GM19468 (cell line): ENCODE measurements around the gene C12orf56.
"Not testable (repeated sequence)": the region's sequence is repeated elsewhere in the genome, so short reads cannot be mapped to it uniquely, and the experiment has no call there.

Experiments
- ATAC-seq: cut with Tn5 transposase; IDR thresholded peaks from one replicate; pipeline ENCODE4 v1.9.1; 2021; ENCODE audit warnings: mild to moderate bottlenecking, moderate library complexity, moderate number of reproducible peaks; ENCODE audit not compliant: unreplicated experiment; ENCODE audit errors: extremely low read depth

Gene C12orf56

GRCh38 chr12:64252681-64253080 is 137.9 kb downstream of the C12orf56 start:
- ATAC-seq = no peak

GRCh38 chr12:64243809-64244208 is 146.7 kb downstream of the C12orf56 start:
- no peak for ATAC-seq

GRCh38 chr12:64240781-64241180 is 149.8 kb downstream of the C12orf56 start:
- no peak for ATAC-seq

GRCh38 chr12:64237382-64237781 is 153.2 kb downstream of the C12orf56 start:
- no peak for ATAC-seq

- no peak for ATAC-seq
Measured at GRCh38 chr12:64236549-64236948, 154.0 kb downstream of the C12orf56 start.

GRCh38 chr12:64232196-64232595 is 158.4 kb downstream of the C12orf56 start:
- no peak for ATAC-seq

GRCh38 chr12:64229796-64230195 is 160.8 kb downstream of the C12orf56 start:
- no peak for ATAC-seq

- ATAC-seq = no peak
Measured at GRCh38 chr12:64229240-64229639, 161.3 kb downstream of the C12orf56 start.

GRCh38 chr12:64225626-64226025 is 164.9 kb downstream of the C12orf56 start:
- ATAC-seq = no peak

GRCh38 chr12:64222009-64222765 is 168.4 kb downstream of the C12orf56 start, which contains the start of gene KICS2:
Gene KICS2 (minus strand): TSS chr12:64222296. CDS start chr12:64222237, 59 bp downstream.
- ATAC-seq = peak; percentile 98

- ATAC-seq = no peak
Measured at GRCh38 chr12:64221651-64222008, 168.9 kb downstream of the C12orf56 start.

GRCh38 chr12:64220046-64220445 is 170.5 kb downstream of the C12orf56 start:
- ATAC-seq = no peak

GRCh38 chr12:64219145-64219544 is 171.4 kb downstream of the C12orf56 start:
- ATAC-seq = no peak

GRCh38 chr12:64218597-64218996 is 172.0 kb downstream of the C12orf56 start:
- no peak for ATAC-seq

GRCh38 chr12:64217643-64218042 is 172.9 kb downstream of the C12orf56 start:
- not testable (repeated sequence) for ATAC-seq

GRCh38 chr12:64216239-64216638 is 174.3 kb downstream of the C12orf56 start:
- ATAC-seq = no peak
